Stimulated activated CD8-positive, alpha-beta memory T cell treated with anti-CD3 and anti-CD28 coated beads, Interleukin-7, amount 100 ng/mL, for 4 hours (primary cell): Measurements from ENCODE around the gene PDE4B.

Experiments
- DNase-seq, 2 donors: peaks; one replicate each; pipeline ENCODE4 v3.0.0-alpha.2; 2020; ENCODE audit warnings: low read depth in 2 of 2

Gene PDE4B

DNA sequence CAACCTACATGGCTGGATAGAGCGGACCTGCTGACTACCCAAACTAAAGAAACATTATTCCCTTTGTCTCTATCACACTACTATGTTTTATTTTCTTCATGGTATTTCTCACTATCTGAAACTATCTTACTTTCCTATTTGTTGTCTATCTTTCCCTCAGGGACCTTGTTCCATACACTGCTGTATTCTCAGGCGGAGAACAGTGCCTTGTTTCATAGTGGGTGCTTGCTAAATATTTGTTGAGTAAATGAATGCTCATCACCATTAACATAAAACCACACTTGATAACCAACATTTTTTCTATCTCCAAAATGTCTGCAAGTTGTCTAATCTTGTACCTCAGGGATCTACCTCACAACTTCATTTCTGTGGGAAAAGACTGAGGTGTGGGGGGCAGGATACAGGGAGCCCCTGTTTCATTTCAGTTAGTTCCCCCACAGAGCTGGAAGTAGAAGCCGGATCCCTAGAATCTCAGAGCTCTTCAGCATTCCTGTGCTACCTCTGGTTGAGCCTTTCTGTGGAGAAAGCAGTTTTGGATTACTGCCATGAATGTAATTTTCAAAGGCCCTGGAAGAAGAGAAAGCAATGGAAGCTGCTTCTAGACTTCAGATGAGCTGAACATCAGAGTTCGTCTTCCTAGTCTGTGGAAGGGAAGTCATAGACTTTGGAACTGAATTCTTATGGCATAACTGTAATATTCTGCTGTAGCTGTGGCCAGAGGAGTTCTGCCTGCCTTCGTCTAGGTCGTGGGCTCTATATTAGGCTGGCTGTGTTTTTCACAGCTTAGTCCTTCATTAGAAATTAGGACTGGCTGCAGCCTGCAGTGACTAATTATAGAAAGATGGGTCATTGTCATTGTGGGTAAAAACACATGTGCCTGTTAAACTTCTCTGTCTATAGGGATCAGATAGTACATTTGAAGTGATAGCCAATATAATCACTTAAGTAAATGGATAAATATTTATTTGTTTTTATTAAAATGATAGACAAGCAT lies 448.1 kb downstream of the PDE4B start:
- no peak for DNase-seq

DNA sequence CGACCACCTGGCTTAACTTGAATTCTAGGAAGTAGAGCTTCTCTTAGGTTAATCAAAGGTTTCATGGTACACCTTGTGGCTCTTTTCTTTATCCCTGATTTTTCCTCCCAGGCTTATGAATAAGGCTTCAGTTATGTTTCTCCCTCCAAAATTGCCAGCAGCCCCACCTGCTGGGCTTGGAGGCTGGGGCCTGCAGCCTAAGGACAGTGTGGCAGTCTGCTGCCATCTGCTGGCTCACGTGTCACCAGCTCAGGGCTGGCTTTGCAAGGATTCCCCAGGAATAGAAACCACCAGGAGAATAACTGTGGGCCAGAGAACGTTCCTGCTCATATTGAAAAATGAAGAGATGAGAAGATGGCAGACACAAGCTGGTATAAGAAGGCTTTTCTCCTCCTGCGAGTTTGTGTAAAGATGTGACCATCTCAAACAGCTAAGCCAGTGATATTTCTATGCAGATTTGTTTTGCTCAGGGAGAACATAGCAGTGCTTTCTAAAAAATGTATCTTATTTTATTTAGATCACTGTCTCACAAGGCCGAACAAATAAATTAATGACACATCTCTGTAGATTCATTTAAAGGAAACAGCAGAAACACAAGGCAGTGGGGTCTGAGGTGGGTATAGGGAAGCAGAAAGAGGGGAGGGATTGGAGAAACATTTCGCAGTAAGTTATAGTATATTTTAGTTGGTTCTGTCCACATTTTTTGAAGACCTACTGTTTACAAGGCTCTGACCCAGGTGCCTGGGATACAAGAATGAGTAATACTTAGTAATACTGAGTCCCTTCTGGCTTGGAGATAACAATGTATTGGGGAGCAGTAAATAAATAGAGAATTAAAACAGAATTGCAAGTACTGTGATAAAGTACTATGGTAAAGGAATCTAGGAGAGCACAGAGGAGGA lies 450.2 kb downstream of the PDE4B start:
- DNase-seq, result peak; percentile 35 to 55

DNA sequence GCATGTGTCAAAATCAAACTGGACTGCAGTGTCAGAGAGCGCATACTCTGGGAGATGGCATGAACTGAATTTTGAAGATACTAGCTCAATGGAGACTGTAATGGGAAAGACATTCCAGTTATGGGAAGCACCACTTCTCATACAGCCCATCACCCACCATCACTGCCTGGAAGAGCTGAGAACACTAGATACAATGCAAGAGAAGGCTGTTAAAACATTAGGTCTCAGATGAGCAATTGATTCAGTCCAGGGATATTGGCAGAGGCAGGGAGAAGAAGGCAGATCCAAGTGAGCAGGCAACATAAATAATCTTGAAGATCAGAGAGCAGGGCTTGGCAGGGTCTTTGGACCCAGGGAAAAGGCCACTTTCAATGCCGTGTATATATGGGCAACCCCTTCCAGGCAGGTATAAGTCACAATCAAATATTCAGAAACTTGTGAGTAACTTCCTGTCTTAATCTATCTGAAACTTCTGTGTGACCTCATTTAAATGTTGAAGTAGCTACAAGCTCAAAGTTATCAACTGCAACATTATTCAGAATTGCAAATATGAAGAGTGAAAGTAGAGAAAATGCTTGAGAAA lies 450.9 kb downstream of the PDE4B start:
- no peak for DNase-seq

DNA sequence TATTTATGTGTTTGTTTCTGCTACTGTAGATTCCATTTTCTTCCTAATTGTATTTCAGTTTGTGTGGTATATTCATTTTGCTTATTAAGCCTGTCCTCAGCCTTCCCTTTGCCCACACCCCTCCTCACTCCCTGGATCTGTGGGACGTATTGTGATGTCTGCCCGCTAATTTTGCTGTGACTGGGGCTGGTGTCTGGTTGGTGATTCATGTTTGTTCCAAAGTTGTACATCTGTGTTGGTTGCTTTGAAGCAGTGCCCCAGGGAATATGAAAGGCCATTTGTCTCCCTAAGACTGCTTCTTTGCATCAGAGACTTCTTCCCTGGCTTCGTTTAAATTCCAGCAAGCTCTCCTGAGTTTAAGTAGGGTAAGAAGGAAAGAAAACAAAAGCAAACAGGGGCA lies 451.7 kb downstream of the PDE4B start:
- DNase-seq, result no peak

DNA sequence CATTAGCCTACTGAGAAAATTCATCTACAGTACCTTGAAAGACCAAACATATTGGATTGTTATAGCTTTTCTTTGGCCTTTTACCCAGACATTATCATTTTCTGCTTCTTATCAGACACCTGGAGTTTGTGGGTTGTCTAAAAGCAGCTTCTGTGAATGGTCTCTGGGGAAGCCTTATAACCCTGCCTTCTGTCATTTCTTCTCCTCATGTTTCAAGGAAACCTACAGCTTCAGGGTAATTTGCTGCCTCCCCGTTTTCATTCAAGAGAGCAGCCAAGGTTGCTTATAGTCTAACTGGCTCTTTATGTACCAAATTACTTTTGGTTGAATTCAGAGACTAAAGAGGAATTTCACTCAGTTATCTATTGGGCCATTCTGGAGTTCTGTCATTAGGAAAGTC lies 453.0 kb downstream of the PDE4B start:
- no peak for DNase-seq

DNA sequence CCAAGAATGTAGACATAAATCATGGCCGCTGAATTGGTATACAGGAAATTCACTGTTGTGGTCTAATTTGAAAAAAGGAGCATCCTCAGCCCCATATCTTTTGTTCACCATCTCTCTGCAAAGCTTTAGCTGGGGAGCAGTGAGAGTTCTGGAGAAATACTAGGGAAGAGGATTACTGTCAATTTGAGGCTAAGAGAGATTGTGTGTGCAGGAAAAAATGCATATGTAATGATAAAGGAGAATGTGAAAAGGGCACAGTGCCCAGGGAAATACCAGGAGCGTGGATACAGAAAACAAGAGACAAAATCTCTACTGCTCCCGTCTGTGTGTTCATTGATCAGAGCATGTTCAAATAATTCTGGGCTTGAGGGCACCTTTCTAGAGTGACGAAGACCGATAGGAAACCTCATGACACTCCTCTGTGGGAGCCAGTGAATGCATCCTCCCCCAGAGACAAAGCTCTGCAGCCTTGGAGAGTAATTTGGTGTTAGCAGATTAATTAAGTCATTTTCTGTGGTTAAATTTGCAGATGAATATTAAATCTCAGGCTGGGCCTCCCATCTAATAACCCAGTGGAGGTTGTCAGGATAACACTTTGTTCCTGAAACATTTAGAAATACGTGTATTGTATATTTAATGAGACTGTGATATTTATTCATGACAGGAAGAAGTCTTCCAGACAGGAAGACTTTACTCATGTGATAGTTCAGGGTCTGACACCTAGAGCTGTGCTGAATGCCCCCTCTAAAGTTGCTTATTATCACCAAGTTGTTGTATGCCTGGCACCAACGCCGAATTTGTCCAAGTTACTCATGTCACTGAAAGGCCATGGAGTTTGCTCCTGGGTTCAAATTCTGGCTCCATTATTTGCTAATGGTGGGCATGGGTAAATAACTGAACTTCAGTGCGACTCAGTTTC lies 453.9 kb downstream of the PDE4B start:
- no peak for DNase-seq

DNA sequence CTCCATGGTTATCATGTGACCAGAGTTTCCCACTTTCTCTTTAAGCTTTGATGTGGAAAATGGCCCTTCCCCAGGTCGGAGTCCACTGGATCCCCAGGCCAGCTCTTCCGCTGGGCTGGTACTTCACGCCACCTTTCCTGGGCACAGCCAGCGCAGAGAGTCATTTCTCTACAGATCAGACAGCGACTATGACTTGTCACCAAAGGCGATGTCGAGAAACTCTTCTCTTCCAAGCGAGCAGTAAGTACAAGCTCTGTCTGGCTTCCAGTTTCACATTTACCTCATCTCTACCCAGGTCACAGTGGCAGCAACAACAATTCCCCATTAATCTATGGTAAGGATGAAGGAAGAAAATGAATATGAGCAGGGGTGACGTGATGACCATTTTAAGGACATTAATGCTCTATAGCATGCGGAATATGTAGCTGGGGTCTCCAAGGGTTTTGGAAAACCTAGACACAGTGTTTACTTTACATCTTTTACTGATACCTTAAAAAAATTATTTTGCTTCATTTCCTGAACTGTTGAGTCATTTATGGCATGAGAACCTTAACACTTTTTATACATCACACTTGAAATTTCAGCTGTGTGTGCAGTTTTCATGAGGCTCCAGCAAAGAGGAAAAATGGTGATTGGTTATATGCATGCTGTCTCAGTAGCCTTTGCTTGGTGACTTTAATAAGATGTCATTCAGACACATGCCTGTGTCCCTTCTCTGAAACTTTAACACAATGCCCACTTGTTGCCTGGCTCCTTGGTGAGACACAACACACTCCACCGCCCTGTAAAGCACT lies 454.9 kb downstream of the PDE4B start:
- no peak for DNase-seq

DNA sequence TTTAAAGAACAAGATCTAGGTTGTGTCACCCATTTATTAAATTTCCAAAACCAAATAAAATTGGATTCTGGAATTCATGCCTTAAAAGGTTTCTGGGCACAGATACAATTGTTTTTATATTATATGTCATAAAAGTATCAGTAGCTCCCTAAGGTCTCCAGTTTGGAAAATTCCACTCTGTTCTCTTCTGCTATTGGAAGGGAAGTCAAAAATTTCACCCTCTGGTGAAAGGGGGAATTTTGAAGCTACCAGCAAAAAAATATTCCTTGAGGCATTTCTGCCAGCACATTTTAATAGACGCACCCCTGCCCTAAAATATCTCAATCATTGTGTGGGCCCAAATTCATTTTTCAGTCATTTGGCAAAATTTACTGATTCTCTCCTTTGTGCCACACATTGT lies 455.6 kb downstream of the PDE4B start:
- DNase-seq, result no peak

DNA sequence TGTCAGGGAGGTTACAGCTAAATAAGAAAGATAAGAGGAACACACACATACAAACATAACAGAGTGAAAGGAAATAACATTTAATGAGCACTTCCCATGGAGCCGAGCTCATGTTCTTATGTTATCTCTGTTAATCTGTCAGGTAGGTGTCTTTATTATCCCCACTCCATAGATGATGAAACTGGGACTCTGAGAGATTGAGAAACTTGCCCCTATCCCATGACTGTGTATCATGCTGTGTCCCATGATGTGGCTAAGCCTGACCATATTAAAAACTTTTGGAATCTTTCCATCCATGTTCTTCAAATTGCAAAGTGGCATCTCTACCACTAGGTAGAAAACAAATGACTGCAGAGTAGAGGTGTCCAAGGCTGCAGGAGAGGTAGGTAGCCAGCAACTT lies 456.1 kb downstream of the PDE4B start:
- no peak for DNase-seq

DNA sequence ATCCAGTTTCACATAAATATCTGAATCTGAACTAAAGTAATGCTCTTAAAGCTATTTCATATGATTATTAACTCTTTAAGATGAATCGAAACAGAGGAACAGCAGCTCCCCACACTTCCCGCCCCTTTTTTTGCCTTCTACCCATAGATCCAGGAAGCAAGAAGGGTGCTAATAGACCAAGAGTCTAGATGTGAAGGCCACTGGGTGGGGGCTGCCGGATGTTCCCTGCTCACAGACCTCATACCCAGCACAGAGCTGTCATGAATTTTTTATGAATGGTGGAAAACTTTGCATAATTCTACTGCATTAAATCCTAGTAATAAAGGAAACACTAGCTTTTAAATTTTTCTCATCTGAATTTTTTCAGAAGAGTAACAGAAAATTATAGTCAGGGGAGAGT lies 457.4 kb downstream of the PDE4B start:
- DNase-seq, result no peak

DNA sequence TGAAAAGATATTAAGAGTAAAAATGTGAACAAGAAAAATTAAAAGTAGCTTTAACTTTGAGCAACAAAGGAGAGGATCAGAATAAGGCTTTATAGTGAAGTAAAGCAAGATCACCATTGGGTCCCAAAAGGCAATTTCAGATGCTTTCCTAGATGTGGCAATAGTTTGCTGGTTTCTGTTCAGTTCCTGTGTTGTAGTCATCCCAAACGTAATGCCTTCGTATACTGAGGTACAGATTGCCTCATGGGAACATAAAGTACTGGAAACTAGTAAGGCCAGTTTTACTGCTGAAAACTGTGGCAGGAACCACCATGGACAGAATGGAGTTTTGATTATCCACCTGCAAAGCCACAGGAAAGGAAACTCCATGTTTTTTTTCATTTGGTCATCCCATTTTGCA lies 457.8 kb downstream of the PDE4B start:
- DNase-seq, result no peak

DNA sequence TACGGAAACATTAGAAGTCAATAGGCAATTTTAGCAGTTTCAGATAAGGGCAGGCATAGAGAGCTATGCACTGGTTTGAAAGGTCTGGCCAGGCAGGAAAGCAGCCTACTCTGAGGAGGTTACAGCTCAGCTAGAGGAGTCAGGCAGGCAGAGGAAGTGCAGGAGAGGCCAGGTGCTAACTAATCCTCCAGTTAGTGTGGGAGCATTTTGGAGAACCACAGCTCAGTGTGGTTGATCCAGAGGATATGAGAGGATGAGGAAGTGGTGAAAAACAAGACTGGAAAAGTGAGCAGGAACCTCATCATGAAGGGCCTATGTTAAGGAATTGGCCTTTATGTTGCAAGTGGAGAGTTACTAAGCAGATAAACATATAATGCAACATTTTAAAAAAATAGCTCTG lies 458.9 kb downstream of the PDE4B start:
- no peak for DNase-seq

DNA sequence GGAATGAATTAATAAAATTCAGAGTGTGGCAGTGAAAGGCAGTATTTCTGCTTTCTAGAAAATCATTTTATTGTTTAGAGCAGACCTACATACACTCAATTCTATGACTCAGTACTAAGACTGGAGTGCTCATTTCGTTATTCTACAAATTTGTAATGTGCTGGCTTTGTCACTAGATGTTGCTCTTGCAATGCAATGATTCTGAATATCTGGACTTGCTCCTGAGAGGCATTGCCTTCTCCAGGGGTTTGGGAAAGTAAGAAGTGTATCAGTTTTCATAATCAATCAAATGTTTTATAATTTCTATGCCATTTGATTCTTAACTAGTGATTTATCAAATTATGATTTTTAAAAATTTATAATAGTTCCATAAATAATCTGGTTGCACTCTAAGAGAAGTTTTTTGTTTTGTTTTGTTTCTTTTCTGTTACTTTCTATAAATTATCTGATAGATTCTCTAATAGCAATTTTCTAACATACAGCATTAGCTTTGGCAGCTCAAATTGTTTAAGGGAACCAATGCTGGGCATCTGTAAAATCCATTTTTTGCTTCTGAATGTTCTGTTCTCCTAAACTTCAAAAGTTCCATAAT lies 460.7 kb downstream of the PDE4B start:
- DNase-seq, result no peak

DNA sequence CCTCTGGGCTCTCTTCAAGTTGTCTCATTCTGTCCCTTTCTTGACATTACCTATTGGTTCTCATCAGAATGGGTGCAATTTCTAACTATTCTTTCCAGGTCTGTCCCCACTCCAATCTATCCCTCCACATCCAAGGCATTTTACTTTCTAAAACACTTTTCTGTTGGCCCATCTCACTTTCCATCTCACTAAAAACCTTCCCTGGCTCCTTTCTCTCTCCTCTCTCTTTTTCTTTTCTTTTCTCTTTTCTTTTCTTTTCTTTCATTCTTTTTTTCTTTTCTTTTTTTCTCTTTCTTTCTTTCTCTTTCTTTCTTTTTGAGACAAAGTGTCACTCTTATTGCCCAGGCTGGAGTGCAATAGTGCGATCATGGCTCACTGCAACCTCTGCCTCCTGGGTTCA lies 462.1 kb downstream of the PDE4B start:
- no peak for DNase-seq

DNA sequence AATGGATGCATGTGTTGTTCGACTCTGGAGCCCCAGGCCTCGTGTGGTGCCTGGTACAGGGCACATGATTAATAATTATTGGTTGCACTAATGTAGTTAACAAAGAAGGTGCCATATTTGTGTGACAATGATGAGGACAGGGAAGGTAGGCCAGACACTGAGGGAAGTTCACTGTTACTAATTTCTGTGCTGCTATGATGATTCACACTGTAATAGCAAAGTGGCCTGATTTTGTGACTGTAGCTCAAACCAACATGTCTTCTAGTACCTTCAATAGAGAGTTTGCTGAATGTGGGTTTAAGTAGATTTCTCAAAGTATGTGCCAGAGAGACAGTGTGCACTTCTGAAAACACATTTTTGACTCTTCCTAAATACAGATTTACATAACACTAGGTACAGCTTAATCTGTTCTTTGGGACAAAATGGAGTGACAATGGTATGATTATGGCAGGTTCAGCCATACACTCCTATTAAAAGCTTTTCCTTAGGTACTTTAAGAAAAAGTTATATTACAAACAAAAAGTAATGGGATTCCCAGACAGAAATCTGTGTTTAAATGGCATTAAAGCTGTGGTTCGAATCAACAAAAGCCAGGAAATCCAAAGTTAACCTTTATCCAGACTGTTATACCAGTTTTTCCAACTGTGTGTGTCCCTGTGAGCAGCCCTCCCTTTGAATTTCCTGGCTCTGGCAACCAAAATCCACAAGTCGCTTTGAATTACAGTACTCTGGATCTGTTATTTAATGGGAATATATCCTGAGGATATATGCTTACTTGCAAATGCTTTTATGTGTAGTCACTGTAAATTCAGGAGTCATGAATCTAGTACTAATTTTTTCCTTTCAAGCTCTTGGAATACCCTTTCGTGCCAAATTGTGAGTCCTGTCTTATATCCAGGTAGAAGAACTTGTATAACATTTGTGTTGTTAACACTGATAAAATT lies 464.2 kb downstream of the PDE4B start:
- no peak for DNase-seq

DNA sequence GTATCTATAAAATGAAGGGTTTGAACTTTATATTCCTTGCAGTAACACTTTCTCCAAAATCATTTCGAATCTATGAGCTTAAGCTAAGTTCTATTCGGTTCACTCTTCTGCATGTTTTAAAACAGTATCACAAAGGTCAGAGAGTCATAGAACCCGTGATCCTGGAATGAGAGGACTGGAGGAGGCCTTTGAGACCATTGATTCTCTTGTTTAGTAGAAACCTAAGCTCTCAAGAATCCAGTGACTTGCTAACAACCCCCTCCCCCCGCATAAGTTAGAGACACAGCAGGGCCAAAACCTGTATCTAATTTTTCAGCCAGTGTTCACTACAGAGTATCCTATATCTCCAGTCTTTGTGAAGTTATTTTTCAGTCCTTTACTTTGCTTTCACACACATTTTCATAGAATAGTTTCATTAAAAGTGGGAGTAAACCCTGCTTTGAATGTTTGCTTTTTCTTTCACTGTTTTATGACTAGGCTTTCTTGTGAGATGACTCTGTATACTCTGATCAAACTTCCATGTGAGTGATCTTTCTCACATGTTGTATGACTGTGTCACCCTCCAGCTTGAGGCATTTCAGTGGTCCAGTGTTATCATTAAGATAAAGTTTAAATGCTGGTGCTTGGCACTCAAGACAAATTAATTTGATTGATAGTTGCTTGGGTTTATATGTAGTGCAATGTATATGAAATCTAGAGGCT lies 465.9 kb downstream of the PDE4B start:
- DNase-seq, result no peak

DNA sequence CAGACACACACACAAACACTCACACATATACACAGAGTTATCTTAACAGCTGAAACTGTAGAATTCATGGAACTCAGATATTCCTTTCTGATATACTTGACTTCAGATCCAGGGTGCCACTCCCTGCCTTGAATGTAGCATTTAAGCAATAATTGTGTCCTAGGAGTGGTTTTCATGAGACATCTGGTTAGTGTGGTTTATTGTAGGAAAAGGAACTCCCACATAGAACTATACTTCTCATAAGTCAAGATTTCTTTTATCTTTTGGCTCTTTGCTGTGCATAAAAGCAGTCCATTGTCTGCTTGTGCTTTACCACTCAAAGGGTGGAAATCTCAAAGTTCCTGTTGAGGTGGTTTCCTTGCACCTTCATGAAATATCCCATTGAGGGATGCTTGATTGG lies 468.7 kb downstream of the PDE4B start:
- DNase-seq, result no peak
